HG03159 (cell line): ENCODE data around the gene ATF7IP2.
"Not testable (repeated sequence)": the region's sequence is repeated elsewhere in the genome, so short reads cannot be mapped to it uniquely, and the experiment has no call there.

Experiments
- ATAC-seq: cut with Tn5 transposase; IDR thresholded peaks from one replicate; pipeline ENCODE4 v1.9.1; 2021; ENCODE audit warnings: mild to moderate bottlenecking, moderate library complexity; ENCODE audit not compliant: unreplicated experiment

Gene ATF7IP2, protein sequence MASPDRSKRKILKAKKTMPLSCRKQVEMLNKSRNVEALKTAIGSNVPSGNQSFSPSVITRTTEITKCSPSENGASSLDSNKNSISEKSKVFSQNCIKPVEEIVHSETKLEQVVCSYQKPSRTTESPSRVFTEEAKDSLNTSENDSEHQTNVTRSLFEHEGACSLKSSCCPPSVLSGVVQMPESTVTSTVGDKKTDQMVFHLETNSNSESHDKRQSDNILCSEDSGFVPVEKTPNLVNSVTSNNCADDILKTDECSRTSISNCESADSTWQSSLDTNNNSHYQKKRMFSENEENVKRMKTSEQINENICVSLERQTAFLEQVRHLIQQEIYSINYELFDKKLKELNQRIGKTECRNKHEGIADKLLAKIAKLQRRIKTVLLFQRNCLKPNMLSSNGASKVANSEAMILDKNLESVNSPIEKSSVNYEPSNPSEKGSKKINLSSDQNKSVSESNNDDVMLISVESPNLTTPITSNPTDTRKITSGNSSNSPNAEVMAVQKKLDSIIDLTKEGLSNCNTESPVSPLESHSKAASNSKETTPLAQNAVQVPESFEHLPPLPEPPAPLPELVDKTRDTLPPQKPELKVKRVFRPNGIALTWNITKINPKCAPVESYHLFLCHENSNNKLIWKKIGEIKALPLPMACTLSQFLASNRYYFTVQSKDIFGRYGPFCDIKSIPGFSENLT

DNA sequence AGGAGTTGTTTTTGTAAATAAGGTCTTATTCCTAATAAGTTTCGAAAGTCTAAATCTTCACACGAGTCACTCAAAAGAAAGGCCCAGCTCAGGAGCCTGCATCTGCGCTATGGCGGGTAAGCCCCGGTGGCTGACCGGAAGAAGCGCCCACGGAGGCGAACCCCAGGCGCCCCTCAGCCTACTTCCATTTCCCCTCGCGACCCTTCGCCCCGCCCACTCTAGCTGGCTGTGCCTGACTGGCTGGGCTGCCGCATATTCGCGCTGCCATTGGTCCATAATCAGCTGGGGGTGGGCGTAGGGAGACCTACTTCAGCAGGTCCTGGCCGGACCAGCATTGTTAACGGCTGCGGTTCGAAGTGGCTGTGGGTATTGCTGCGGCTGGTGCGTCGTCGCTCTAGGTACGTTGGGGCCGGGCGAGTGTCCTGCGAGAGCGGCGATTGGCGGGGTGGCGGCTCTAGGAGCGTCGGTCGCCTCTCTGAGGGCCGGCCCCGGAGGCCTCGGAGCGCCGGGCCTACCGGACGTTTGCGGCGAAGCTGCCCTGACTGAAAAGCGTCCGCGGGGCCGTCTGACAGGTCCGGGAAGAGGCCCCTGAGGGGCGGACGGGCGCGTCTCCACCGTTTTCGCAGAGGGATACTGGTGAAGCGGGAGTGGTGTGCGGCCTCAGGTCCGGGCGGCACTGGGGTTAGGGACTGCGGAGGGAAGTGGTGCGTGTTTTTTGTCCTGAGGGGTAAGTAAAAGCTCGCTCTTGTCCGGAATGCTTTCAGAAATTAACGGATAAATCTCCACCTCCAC lies at the start of gene ATF7IP2:
Gene ATF7IP2 (plus strand): TSS at position 337 of the 792 bp plus-strand sequence. CDS start 44,560 bp downstream, outside the sequence.
- peak; percentile 96 for ATAC-seq

GRCh38 chr16:10338426-10338825 lies 47.4 kb upstream of the ATF7IP2 start:
- no peak for ATAC-seq

- ATAC-seq, result no peak
Observed at GRCh38 chr16:10339777-10340732, 45.8 kb upstream of the ATF7IP2 start.

DNA sequence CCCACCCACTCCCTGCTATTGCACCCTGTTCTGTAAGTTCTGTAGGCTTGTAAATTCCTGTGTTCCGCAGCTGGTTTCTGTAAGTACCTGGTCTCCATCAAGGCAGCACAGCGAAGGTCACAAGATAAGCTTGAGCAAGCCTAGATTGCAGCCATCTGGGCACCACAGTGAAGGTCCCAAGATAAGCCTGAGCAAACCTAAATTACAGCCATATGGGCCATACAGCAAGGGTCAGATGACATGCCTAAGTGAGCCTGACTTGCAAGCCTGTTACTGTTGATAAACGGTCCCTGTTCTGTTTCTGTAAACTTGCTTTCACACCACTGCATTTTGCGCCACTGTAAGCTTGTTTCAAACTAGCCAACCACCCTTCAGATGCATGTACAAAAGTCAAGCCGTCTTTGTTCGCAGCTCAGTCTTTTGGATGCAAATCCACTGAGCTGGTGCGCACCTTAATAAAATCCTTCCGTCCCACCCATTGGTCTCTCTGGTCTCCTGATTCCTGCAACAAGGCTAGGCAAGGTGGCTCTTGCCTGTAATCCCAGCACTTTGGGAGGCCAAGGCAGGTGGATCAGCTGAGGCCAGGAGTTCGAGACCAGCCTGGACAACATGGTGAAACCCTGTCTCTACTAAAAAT lies 42.6 kb upstream of the ATF7IP2 start:
- ATAC-seq, result no peak

- ATAC-seq, result not testable (repeated sequence)
Observed at GRCh38 chr16:10344699-10345098, 41.2 kb upstream of the ATF7IP2 start.

DNA sequence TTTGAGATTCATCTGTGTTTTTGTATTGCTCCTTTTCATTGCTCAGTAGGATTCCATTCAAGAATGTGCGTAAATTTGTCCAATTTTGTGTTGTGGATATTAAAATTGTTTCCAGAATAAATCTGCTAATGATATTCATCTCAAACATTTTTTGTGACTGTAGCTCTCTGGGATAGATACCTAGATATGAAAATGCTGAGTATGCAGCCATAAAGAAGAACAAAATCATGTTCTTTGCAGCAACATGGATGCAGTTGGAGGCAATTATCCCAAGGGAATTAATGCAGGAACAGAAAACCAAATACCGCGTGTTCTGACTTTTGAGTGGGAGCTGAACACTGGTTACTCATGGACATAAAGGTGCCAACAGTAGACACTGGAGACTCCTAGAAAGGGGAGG lies 40.2 kb upstream of the ATF7IP2 start:
- ATAC-seq, result no peak

GRCh38 chr16:10349851-10350250 lies 36.0 kb upstream of the ATF7IP2 start:
- no peak for ATAC-seq

- no peak for ATAC-seq
Observed at GRCh38 chr16:10352262-10352661, 33.6 kb upstream of the ATF7IP2 start.

GRCh38 chr16:10355589-10355988 lies 30.3 kb upstream of the ATF7IP2 start:
- ATAC-seq, result no peak

GRCh38 chr16:10356870-10357842 lies 28.7 kb upstream of the ATF7IP2 start:
- ATAC-seq, result no peak

- not testable (repeated sequence) for ATAC-seq
Observed at GRCh38 chr16:10361747-10362076, 24.1 kb upstream of the ATF7IP2 start.

- peak; percentile 52 for ATAC-seq
Observed at GRCh38 chr16:10362077-10362863, 23.6 kb upstream of the ATF7IP2 start.

DNA sequence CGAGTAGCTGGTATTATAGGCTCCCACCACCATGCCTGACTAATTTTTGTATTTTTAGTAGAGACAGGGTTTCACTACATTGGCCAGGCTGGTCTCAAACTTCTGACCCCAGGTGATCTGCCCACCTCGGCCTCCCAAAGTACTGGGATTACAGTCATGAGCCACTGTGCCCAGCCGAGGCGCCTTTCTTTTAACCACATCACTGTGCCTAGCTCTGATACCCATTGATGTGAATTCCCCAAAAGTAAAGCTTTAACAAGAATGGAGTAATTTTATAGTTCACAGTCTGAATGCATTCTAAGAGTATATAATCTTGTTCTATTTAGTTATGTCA lies 23.0 kb upstream of the ATF7IP2 start:
- peak; percentile 10 for ATAC-seq

- not testable (repeated sequence) for ATAC-seq
Observed at GRCh38 chr16:10366619-10367018, 19.2 kb upstream of the ATF7IP2 start.

DNA sequence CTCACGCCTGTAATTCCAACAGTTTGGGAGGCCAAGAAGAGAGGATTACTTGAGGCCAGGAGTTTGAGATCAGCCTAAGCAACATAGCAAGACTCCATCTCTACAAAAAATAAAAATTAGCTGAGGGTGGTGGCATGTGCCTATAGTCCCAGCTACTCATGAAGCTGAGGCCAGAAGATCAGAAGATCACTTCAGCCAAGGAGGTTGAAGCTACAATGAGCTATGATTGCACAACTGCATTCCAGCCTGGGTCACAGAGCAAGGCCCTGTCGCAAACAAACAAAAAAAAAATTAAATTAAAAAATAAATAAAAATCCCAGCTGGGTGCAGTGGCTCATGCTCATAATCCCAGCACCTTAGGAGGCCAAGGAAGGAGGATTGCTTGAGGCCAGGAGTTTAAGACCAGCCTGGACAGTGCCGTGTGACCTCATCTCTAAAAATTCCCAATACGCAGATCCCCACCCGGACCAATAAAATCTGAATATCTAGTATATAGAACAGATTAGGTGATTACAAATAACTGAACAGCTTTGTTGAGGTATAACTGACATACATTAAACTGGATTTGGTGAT lies 18.2 kb upstream of the ATF7IP2 start:
- ATAC-seq, result no peak

- no peak for ATAC-seq
Observed at GRCh38 chr16:10368969-10369551, 16.8 kb upstream of the ATF7IP2 start.

DNA sequence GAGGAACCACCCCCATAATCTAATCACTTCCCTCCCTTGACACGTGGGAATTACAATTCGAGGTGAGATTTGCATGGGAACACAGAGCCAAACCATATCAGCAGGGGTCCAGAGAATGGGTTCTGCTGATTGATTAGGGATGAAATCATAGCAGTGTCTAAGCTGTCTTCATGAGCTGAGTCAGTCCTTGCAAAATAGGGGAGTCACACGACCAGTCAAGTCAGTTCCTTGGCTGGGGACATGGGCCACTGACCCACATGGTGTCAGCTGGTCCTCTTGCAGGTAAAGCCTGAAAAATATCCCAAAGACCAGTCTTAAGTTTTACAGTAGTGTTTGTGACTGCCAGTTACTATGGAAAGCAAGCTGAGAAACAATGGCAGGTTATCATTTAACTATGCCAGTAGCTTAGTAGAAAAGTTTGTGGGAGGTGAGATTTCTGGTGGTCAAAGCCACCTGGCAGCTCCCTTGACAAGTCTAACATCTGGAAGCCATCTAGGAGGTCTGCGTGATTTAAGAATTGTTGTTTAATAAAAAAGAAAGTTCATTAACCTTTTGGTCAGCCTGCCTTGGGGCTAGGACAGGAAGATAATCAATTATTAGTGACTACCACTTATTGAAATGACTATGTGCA lies 15.7 kb upstream of the ATF7IP2 start:
- peak; percentile 53 for ATAC-seq
